HG02642 (cell line): ENCODE data around the gene AP1S1.
"Not testable (repeated sequence)": the region's sequence is repeated elsewhere in the genome, so short reads cannot be mapped to it uniquely, and the experiment has no call there.

Experiments used
- ATAC-seq: cut with Tn5 transposase; IDR thresholded peaks from one replicate; pipeline ENCODE4 v1.9.1; 2021; ENCODE audit warnings: mild to moderate bottlenecking; ENCODE audit not compliant: unreplicated experiment, poor library complexity

Gene AP1S1

DNA sequence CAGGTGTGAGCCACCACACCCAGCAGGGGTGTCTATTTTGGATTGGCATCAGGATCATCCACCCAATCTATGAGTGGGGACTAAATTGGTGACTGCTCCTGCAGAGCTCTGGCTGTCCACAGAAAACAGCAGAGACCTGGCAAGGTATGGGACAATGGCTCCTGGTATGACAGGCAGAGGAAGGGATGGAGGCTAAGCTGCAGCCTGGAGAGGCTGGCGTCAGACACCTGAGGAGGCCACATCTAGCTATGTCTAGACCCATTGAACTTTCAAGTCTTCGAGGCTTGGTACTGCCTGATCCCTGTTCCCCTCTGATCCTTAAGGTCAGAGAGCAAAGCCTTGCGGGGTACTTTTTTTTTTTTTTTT, 30.6 kb upstream of the AP1S1 start:
- no peak for ATAC-seq

- no peak for ATAC-seq
These were observed 29.8 kb upstream of the AP1S1 start for GRCh38 chr7:101124376-101125056.

DNA sequence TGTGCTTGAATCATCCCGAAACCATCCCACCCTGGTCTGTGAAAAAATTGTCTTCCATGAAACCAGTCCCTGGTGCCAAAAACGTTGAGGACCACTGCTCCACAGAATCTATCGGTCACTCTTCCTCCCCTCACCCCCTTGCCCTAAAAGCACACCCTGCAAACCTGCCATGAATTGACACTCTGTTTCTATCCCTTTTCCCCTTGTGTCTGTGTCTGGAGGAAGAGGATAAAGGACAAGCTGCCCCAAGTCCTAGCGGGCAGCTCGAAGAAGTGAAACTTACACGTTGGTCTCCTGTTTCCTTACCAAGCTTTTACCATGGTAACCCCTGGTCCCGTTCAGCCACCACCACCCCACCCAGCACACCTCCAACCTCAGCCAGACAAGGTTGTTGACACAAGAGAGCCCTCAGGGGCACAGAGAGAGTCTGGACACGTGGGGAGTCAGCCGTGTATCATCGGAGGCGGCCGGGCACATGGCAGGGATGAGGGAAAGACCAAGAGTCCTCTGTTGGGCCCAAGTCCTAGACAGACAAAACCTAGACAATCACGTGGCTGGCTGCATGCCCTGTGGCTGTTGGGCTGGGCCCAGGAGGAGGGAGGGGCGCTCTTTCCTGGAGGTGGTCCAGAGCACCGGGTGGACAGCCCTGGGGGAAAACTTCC, 28.2 kb upstream of the AP1S1 start:
- ATAC-seq = peak; percentile 5

DNA sequence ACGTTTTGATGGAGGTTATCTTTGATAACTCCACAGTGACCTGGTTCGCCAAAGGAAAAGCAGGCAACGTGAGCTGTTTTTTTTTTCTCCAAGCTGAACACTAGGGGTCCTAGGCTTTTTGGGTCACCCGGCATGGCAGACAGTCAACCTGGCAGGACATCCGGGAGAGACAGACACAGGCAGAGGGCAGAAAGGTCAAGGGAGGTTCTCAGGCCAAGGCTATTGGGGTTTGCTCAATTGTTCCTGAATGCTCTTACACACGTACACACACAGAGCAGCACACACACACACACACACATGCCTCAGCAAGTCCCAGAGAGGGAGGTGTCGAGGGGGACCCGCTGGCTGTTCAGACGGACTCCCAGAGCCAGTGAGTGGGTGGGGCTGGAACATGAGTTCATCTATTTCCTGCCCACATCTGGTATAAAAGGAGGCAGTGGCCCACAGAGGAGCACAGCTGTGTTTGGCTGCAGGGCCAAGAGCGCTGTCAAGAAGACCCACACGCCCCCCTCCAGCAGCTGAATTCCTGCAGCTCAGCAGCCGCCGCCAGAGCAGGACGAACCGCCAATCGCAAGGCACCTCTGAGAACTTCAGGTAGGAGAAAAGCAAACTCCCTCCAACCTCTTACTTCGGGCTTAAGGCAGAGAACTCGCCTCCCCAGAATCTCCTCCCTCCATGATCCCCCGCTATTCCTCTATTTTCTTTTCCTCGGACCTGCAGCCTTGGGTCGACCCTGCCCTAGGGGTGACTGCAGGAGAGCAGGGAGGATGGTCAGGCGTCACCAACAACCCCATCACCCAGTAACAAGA, 27.4 kb upstream of the AP1S1 start, which contains the start of gene SERPINE1:
TSS of gene SERPINE1 (plus strand) at position 454 of the 809 bp plus-strand sequence. CDS start 1,290 bp downstream, outside the sequence.
- ATAC-seq = peak; percentile 38

DNA sequence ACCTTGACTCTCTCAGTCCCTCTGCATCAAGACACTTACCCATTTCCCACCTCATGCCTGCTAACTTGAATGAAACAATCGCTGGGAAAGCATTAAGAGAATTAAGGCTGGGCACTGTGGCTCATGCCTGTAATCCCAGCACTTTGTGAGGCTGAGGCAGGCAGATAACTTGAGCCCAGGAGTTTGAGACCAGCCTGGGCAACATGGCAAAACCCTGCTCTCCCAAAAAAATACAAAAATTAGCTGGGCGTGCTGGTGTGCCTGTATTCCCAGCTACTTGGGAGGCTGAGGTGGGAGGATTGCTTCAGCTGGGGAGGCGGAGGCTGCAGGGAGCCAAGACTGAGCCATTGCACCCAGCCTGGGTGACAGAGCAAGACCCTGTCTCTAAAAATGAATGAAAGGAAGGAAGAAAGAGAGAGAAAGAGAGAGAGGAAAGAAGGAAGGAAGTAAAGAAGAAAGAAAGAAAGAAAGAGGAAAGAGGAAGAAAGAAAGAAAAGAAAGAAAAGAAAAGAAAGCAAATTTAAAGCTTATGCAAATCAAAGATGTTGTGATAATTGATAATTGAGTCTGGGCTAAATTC, 26.7 kb upstream of the AP1S1 start:
- ATAC-seq = no peak

GRCh38 chr7:101128040-101128834, 26.0 kb upstream of the AP1S1 start:
- no peak for ATAC-seq

DNA sequence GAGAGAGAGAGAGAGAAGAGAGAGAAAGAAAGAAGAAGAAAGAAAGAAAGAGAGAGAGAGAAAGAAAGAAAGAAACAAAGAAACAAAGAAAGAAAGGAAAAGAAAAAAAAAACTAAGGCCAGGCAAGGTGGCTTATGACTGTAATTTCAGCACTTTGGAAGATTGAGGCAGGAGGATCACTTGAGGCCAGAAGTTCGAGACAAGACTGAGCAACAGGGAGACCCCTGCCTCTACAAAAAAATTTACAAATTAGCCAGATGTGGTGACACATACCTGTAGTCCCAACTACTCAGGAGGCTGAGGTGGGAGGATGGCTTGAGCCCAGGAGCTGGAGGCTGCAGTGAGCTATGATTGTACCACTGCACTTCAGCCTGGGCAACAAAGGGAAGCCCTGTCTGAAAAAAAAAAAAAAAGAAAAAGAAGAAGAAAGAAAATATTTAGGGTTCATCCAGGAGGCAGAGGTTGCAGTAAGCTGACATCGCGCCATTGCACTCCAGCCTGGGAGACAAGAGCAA, 24.6 kb upstream of the AP1S1 start:
- no peak for ATAC-seq

- not testable (repeated sequence) for ATAC-seq
These were observed 21.4 kb upstream of the AP1S1 start for GRCh38 chr7:101132626-101133600.

DNA sequence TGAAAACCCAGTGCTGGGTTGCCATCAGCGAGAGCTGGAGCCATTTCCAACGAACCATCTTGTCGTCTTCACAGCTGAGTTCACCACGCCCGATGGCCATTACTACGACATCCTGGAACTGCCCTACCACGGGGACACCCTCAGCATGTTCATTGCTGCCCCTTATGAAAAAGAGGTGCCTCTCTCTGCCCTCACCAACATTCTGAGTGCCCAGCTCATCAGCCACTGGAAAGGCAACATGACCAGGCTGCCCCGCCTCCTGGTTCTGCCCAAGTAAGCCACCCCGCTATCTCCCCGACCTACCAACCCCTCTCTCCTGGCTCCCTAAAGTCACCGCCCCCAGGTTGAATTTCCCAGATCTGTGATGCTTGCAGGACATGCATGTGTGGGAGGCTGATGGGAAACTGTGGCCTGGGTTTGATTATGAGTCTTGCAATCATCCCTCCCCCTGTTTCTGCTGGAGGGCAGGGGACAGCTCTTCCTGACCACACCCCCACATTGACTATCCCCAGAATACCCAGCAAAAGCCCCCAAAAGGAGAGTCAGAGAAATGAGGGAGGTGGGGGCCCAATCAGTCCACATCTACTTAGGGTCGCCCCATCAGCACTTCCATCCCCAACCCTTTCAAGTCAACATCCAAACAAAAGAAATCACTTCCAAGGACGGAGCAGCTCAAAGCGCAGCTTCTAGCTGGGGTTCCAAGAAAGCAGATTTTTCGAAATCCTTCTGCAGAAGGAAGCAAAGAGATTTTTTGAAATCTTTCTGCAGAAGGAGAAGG, 20.5 kb upstream of the AP1S1 start:
- no peak for ATAC-seq

GRCh38 chr7:101134399-101134980, 19.8 kb upstream of the AP1S1 start:
- no peak for ATAC-seq

- ATAC-seq = no peak
These were observed 16.5 kb upstream of the AP1S1 start for GRCh38 chr7:101137651-101138212.

DNA sequence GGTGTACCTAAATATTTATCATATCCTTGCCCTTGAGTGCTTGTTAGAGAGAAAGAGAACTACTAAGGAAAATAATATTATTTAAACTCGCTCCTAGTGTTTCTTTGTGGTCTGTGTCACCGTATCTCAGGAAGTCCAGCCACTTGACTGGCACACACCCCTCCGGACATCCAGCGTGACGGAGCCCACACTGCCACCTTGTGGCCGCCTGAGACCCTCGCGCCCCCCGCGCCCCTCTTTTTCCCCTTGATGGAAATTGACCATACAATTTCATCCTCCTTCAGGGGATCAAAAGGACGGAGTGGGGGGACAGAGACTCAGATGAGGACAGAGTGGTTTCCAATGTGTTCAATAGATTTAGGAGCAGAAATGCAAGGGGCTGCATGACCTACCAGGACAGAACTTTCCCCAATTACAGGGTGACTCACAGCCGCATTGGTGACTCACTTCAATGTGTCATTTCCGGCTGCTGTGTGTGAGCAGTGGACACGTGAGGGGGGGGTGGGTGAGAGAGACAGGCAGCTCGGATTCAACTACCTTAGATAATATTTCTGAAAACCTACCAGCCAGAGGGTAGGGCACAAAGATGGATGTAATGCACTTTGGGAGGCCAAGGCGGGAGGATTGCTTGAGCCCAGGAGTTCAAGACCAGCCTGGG, 15.9 kb upstream of the AP1S1 start:
- peak; percentile 77 for ATAC-seq

- ATAC-seq = no peak
These were observed 14.0 kb upstream of the AP1S1 start for GRCh38 chr7:101140339-101140699.

DNA sequence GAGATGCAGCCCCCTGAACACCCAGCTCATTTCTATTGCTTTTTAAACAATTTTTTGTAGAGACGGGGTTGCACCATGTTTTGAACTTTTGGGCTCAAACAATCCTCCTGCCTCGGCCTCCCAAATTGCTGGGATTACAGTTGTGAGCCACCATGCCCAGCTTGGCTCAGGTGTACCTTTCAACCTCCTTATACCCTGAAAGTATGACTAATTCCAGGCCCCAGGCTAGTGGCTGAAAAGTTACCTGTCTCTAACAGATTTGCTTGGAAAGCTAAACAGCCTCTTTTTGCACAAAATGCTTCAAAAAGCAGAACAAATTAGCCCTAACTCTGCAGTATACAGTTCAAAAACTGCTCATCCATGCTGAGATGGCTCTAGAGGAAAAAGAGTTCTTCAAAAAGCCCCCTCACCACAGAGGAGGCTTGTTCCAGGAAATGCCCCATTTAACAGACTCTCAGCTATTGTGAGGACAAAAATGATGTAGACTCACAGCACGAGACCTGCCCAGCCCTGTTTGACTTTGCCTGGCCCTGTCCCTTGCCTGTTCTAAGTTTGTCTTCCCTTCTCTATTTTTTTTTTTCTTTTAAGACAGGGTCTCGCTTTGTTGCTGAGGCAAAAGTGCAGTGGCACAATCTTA, 13.4 kb upstream of the AP1S1 start:
- no peak for ATAC-seq

- ATAC-seq = no peak
These were observed 2.2 kb upstream of the AP1S1 start for GRCh38 chr7:101151908-101152651.

- peak; percentile 19 for ATAC-seq
These were observed 422 bp downstream of the AP1S1 start for GRCh38 chr7:101154693-101155102.
